WTC11 (cell line): ENCODE measurements around the gene ITGAX. TPM values are rescaled to one million over a fixed set of nuclear protein-coding genes. Genes with fewer than 3 reads are reported as not detected.

Experiments used
- ATAC-seq: fragments of 200-7000 bp; cut with Tn5 transposase; 2 replicates; pipeline ENCODE4 v1.10.0; 2021; ENCODE audit warnings: mild to moderate bottlenecking, moderate library complexity
- CTCF ChIA-PET: fragments of 300-600 bp; sonication (Branson Sonifier 250); formaldehyde crosslinking; loops from one replicate; lab custom pipeline; 2021; ENCODE audit warnings: antibody characterized with exemption; lab: Charles Lee
- POLR2A ChIA-PET: fragments of 350-600 bp; sonication (Branson Sonifier 250); formaldehyde crosslinking; loops from one replicate; lab custom pipeline; 2021; ENCODE audit warnings: antibody characterized with exemption; lab: Charles Lee
- DNase-seq: peaks from one replicate; pipeline ENCODE4 v3.0.0; 2021; ENCODE audit warnings: low spot score
- H3K27ac Mint-ChIP-seq: 2 replicates; pipeline ENCODE4 v1.8.0; 2021; ENCODE audit warnings: mixed read lengths
- H3K27me3 Mint-ChIP-seq: 2 replicates; pipeline ENCODE4 v1.8.0; 2021; ENCODE audit warnings: low read depth, mild to moderate bottlenecking, moderate library complexity, mixed read lengths
- H3K36me3 Mint-ChIP-seq: 2 replicates; pipeline ENCODE4 v1.8.0; 2021; ENCODE audit warnings: mixed read lengths
- H3K4me1 Mint-ChIP-seq: 2 replicates; pipeline ENCODE4 v1.8.0; 2022; ENCODE audit warnings: mixed read lengths
- H3K4me3 Mint-ChIP-seq: 2 replicates; pipeline ENCODE4 v1.8.0; 2021; ENCODE audit warnings: mild to moderate bottlenecking, moderate library complexity, mixed read lengths
- H3K9me3 Mint-ChIP-seq: 2 replicates; pipeline ENCODE4 v1.8.0; 2021; ENCODE audit warnings: mixed read lengths
- ELF4 ChIP-seq: sonication (generic); formaldehyde crosslinking; IDR thresholded peaks from 2 replicates; pipeline ENCODE4 v1.8.1; 2022; ENCODE audit warnings: low read depth, mild to moderate bottlenecking, moderate library complexity, missing genetic modification reagents
- HMGA2 ChIP-seq: fragments of 250-450 bp; sonication (Bioruptor Pico); IDR thresholded peaks from 2 replicates; pipeline ENCODE4 v1.4.0; 2021; ENCODE audit warnings: mild to moderate bottlenecking, moderate library complexity
- IRF2 ChIP-seq: sonication (generic); formaldehyde crosslinking; IDR thresholded peaks from 2 replicates; pipeline ENCODE4 v1.8.0; 2022; ENCODE audit warnings: low read depth, missing genetic modification reagents, borderline replicate concordance
- JUN ChIP-seq: sonication (generic); formaldehyde crosslinking; IDR thresholded peaks from 2 replicates; pipeline ENCODE4 v1.8.0; 2023; ENCODE audit warnings: mild to moderate bottlenecking, missing genetic modification reagents
- MXD4 ChIP-seq: fragments of 250-450 bp; sonication (Bioruptor Pico); IDR thresholded peaks from 2 replicates; pipeline ENCODE4 v1.8.0; 2021; ENCODE audit warnings: mild to moderate bottlenecking, moderate library complexity, borderline replicate concordance
- RORB ChIP-seq: fragments of 250-450 bp; sonication (Bioruptor Pico); IDR thresholded peaks from 2 replicates; pipeline ENCODE4 v1.9.0; 2021; ENCODE audit warnings: mild to moderate bottlenecking
- SOX15 ChIP-seq: fragments of 250-450 bp; sonication (Bioruptor Pico); IDR thresholded peaks from 2 replicates; pipeline ENCODE4 v1.9.0; 2021; ENCODE audit warnings: mild to moderate bottlenecking
- ZBTB21 ChIP-seq: sonication (generic); formaldehyde crosslinking; IDR thresholded peaks from 2 replicates; pipeline ENCODE4 v1.8.1; 2023; ENCODE audit warnings: mild to moderate bottlenecking, missing genetic modification reagents, borderline replicate concordance
- ZNF263 ChIP-seq: sonication (generic); formaldehyde crosslinking; IDR thresholded peaks from 2 replicates; pipeline ENCODE4 v1.8.1; 2022; ENCODE audit warnings: low read depth, mild to moderate bottlenecking, moderate library complexity, missing genetic modification reagents
- ZNF317 ChIP-seq: sonication (generic); formaldehyde crosslinking; IDR thresholded peaks from 2 replicates; pipeline ENCODE4 v1.8.1; 2023; ENCODE audit warnings: low read depth, mild to moderate bottlenecking, moderate library complexity, missing genetic modification reagents, borderline replicate concordance
- ZNF416 ChIP-seq: fragments of 250-450 bp; sonication (Bioruptor Pico); IDR thresholded peaks from 2 replicates; pipeline ENCODE4 v1.9.0; 2021; ENCODE audit warnings: mild to moderate bottlenecking, inconsistent platforms
- total RNA-seq: library from RNA; stranded (reverse); gene quantifications from 3 replicates; pipeline ENCODE4 v1.2.3, GENCODE V29; 2021
- TF ChIP-seq, protein P1 (sequence below): fragments of 200-600 bp; IDR thresholded peaks from 2 replicates; pipeline ENCODE4 v1.8.0; 2022; ENCODE audit warnings: antibody characterized with exemption
- TF ChIP-seq, protein P2 (sequence below): sonication (generic); formaldehyde crosslinking; IDR thresholded peaks from 2 replicates; pipeline ENCODE4 v1.8.1; 2022; ENCODE audit warnings: missing genetic modification reagents, borderline replicate concordance
- TF ChIP-seq, protein P3 (sequence below): sonication (generic); formaldehyde crosslinking; IDR thresholded peaks from 2 replicates; pipeline ENCODE4 v1.8.0; 2022; ENCODE audit warnings: mild to moderate bottlenecking, missing genetic modification reagents
- TF ChIP-seq, protein P4 (sequence below): sonication (generic); formaldehyde crosslinking; IDR thresholded peaks from 2 replicates; pipeline ENCODE4 v1.8.0; 2023; ENCODE audit warnings: mild to moderate bottlenecking, missing genetic modification reagents
- TF ChIP-seq, protein P5 (sequence below): fragments of 250-450 bp; sonication (Bioruptor Pico); IDR thresholded peaks from 2 replicates; pipeline ENCODE4 v1.8.0; 2021; ENCODE audit warnings: mild to moderate bottlenecking
- TF ChIP-seq, protein P6 (sequence below): sonication (generic); formaldehyde crosslinking; IDR thresholded peaks from 2 replicates; pipeline ENCODE4 v1.8.1; 2023; ENCODE audit warnings: mild to moderate bottlenecking, missing genetic modification reagents
- TF ChIP-seq, protein P7 (sequence below): fragments of 250-450 bp; sonication (Bioruptor Pico); IDR thresholded peaks from 2 replicates; pipeline ENCODE4 v1.9.0; 2021; ENCODE audit warnings: mild to moderate bottlenecking
- TF ChIP-seq, protein P8 (sequence below): sonication (generic); formaldehyde crosslinking; IDR thresholded peaks from 2 replicates; pipeline ENCODE4 v1.8.1; 2023; ENCODE audit warnings: mild to moderate bottlenecking, moderate library complexity, missing genetic modification reagents

Gene ITGAX
- total RNA-seq, 1 experiment from 2014 or later: 0.33 TPM

DNA sequence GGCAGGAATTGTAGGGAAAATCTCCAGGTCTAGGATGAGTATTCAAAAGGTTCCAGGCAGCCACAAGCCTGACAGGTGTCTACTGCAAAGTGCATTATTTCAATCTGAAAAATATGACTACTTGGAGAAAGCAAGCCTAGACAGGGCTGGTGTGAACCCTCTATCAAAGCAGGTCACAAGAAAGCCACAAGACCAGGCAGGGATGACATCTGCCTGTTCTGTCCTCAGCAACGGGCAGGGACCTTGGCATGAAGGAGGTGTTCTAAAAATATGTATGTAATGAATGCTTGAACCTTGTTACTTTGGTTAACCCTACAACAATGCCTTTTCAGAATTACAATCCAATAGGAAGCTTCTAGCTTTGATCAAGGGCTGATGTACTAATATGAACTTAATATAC, 74.3 kb downstream of the ITGAX start (continued):
- TF ChIP-seq, protein P1, sequence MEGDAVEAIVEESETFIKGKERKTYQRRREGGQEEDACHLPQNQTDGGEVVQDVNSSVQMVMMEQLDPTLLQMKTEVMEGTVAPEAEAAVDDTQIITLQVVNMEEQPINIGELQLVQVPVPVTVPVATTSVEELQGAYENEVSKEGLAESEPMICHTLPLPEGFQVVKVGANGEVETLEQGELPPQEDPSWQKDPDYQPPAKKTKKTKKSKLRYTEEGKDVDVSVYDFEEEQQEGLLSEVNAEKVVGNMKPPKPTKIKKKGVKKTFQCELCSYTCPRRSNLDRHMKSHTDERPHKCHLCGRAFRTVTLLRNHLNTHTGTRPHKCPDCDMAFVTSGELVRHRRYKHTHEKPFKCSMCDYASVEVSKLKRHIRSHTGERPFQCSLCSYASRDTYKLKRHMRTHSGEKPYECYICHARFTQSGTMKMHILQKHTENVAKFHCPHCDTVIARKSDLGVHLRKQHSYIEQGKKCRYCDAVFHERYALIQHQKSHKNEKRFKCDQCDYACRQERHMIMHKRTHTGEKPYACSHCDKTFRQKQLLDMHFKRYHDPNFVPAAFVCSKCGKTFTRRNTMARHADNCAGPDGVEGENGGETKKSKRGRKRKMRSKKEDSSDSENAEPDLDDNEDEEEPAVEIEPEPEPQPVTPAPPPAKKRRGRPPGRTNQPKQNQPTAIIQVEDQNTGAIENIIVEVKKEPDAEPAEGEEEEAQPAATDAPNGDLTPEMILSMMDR: no peak
- TF ChIP-seq HMGA2 (CRISPR knock-in tag) (no peak), IRF2 (CRISPR knock-in tag) (no peak), ZNF263 (CRISPR knock-in tag) (no peak), ZBTB21 (CRISPR knock-in tag) (no peak), MXD4 (no peak), ZNF317 (no peak), ELF4 (no peak)
- TF ChIP-seq, protein P2, sequence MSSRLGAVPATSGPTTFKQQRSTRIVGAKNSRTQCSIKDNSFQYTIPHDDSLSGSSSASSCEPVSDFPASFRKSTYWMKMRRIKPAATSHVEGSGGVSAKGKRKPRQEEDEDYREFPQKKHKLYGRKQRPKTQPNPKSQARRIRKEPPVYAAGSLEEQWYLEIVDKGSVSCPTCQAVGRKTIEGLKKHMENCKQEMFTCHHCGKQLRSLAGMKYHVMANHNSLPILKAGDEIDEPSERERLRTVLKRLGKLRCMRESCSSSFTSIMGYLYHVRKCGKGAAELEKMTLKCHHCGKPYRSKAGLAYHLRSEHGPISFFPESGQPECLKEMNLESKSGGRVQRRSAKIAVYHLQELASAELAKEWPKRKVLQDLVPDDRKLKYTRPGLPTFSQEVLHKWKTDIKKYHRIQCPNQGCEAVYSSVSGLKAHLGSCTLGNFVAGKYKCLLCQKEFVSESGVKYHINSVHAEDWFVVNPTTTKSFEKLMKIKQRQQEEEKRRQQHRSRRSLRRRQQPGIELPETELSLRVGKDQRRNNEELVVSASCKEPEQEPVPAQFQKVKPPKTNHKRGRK: no peak
- TF ChIP-seq, protein P3, sequence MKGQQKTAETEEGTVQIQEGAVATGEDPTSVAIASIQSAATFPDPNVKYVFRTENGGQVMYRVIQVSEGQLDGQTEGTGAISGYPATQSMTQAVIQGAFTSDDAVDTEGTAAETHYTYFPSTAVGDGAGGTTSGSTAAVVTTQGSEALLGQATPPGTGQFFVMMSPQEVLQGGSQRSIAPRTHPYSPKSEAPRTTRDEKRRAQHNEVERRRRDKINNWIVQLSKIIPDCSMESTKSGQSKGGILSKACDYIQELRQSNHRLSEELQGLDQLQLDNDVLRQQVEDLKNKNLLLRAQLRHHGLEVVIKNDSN (CRISPR knock-in tag): no peak
- TF ChIP-seq, protein P4, sequence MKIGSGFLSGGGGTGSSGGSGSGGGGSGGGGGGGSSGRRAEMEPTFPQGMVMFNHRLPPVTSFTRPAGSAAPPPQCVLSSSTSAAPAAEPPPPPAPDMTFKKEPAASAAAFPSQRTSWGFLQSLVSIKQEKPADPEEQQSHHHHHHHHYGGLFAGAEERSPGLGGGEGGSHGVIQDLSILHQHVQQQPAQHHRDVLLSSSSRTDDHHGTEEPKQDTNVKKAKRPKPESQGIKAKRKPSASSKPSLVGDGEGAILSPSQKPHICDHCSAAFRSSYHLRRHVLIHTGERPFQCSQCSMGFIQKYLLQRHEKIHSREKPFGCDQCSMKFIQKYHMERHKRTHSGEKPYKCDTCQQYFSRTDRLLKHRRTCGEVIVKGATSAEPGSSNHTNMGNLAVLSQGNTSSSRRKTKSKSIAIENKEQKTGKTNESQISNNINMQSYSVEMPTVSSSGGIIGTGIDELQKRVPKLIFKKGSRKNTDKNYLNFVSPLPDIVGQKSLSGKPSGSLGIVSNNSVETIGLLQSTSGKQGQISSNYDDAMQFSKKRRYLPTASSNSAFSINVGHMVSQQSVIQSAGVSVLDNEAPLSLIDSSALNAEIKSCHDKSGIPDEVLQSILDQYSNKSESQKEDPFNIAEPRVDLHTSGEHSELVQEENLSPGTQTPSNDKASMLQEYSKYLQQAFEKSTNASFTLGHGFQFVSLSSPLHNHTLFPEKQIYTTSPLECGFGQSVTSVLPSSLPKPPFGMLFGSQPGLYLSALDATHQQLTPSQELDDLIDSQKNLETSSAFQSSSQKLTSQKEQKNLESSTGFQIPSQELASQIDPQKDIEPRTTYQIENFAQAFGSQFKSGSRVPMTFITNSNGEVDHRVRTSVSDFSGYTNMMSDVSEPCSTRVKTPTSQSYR (CRISPR knock-in tag): no peak

DNA sequence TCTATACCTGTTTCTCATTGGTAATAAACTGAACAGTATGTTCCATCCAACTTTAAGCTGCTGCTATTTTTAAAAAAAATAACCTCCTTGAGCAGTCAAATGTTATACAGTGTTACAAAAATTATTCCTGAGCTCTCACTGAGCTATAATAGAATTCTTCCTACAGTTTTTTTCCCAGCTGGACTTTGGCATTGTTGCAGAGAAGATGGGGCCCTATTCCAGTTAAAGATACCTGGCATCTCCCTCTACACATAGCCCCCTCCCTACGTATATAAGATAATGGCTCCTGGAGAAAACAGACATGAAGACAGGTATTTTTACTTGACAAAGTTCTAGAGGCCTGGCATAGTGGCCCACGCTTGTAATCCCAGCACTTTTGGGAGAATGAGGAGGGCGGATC, 74.8 kb downstream of the ITGAX start:
- H3K27me3 Mint-ChIP-seq: peaks cover 46% of the 10 kb centered on the region
- H3K4me3 Mint-ChIP-seq: no peak overlapping the region
- ChIA-PET CTCF (interaction anchor here (1.0 to 2.3 kb wide), 6 partner anchors 13 to 445 kb away, joined by 3 to 7 read pairs (median 4); partner anchors contain the start of genes HSD3B7 and ZNF843), POLR2A (no interaction called here)
- no peak for DNase-seq
- no peaks in the 10 kb centered on the region for H3K9me3 Mint-ChIP-seq
- H3K36me3 Mint-ChIP-seq: no peaks in the 10 kb centered on the region; the same call in 1 of the 2 replicates
- H3K27ac Mint-ChIP-seq: no peak overlapping the region
- ATAC-seq: no peak
- 0 out of 2 replicates have a peak, but pooled peaks cover 2% of the 10 kb centered on the region for H3K4me1 Mint-ChIP-seq
- TF ChIP-seq, protein P4 (CRISPR knock-in tag): no peak
- TF ChIP-seq SOX15 (CRISPR knock-in tag) (no peak), MXD4 (no peak), IRF2 (CRISPR knock-in tag) (no peak), RORB (CRISPR knock-in tag) (no peak), ZNF416 (no peak), JUN (no peak)
- TF ChIP-seq, protein P5, sequence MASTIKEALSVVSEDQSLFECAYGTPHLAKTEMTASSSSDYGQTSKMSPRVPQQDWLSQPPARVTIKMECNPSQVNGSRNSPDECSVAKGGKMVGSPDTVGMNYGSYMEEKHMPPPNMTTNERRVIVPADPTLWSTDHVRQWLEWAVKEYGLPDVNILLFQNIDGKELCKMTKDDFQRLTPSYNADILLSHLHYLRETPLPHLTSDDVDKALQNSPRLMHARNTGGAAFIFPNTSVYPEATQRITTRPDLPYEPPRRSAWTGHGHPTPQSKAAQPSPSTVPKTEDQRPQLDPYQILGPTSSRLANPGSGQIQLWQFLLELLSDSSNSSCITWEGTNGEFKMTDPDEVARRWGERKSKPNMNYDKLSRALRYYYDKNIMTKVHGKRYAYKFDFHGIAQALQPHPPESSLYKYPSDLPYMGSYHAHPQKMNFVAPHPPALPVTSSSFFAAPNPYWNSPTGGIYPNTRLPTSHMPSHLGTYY (CRISPR knock-in tag): no peak
- TF ChIP-seq, protein P6, sequence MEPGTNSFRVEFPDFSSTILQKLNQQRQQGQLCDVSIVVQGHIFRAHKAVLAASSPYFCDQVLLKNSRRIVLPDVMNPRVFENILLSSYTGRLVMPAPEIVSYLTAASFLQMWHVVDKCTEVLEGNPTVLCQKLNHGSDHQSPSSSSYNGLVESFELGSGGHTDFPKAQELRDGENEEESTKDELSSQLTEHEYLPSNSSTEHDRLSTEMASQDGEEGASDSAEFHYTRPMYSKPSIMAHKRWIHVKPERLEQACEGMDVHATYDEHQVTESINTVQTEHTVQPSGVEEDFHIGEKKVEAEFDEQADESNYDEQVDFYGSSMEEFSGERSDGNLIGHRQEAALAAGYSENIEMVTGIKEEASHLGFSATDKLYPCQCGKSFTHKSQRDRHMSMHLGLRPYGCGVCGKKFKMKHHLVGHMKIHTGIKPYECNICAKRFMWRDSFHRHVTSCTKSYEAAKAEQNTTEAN (CRISPR knock-in tag): no peak
- TF ChIP-seq, protein P7, sequence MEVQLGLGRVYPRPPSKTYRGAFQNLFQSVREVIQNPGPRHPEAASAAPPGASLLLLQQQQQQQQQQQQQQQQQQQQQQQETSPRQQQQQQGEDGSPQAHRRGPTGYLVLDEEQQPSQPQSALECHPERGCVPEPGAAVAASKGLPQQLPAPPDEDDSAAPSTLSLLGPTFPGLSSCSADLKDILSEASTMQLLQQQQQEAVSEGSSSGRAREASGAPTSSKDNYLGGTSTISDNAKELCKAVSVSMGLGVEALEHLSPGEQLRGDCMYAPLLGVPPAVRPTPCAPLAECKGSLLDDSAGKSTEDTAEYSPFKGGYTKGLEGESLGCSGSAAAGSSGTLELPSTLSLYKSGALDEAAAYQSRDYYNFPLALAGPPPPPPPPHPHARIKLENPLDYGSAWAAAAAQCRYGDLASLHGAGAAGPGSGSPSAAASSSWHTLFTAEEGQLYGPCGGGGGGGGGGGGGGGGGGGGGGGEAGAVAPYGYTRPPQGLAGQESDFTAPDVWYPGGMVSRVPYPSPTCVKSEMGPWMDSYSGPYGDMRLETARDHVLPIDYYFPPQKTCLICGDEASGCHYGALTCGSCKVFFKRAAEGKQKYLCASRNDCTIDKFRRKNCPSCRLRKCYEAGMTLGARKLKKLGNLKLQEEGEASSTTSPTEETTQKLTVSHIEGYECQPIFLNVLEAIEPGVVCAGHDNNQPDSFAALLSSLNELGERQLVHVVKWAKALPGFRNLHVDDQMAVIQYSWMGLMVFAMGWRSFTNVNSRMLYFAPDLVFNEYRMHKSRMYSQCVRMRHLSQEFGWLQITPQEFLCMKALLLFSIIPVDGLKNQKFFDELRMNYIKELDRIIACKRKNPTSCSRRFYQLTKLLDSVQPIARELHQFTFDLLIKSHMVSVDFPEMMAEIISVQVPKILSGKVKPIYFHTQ: no peak
- TF ChIP-seq, protein P8, sequence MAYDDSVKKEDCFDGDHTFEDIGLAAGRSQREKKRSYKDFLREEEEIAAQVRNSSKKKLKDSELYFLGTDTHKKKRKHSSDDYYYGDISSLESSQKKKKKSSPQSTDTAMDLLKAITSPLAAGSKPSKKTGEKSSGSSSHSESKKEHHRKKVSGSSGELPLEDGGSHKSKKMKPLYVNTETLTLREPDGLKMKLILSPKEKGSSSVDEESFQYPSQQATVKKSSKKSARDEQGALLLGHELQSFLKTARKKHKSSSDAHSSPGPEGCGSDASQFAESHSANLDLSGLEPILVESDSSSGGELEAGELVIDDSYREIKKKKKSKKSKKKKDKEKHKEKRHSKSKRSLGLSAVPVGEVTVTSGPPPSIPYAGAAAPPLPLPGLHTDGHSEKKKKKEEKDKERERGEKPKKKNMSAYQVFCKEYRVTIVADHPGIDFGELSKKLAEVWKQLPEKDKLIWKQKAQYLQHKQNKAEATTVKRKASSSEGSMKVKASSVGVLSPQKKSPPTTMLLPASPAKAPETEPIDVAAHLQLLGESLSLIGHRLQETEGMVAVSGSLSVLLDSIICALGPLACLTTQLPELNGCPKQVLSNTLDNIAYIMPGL (CRISPR knock-in tag): no peak
